Esophagus squamous epithelium (tissue), 4 donors: ENCODE data around the gene MRPS31.

Source experiments
- CTCF ChIP-seq, 6 experiments: fragments of 450-650 bp in 4 of 6; fragments of 200-600 bp in 2 of 6; sonication (generic) in 2 of 6; IDR thresholded peaks; one replicate each; pipeline ENCODE4 v1.5.1; 2016 to 2019; ENCODE audit warnings: antibody characterized with exemption in 6 of 6, mild to moderate bottlenecking in 4 of 6, moderate library complexity in 4 of 6
- POLR2A ChIP-seq, 4 donors: fragments of 450-650 bp; IDR thresholded peaks; one replicate each; pipeline ENCODE4 v1.6.1; 2017; ENCODE audit warnings: antibody characterized with exemption in 4 of 4, mild to moderate bottlenecking in 4 of 4, moderate library complexity in 3 of 4

GRCh38 chr13:40681341-40682146, 89.4 kb downstream of the MRPS31 start:
- TF ChIP-seq CTCF (IDR thresholded peaks at IDR 0.05) (no peak), POLR2A (IDR thresholded peaks at IDR 0.05) (no peak)
